GM20000 (cell line): ENCODE data around the gene DSCAML1.

Experiments used
- DNase-seq: peaks from one replicate; pipeline ENCODE4 v3.0.0; 2012; ENCODE audit warnings: low spot score
- TF ChIP-seq, protein P1 (sequence below): IDR thresholded peaks from 2 replicates; pipeline ENCODE4 v1.5.1; 2012; ENCODE audit warnings: mild to moderate bottlenecking, control low read depth; ENCODE audit errors: extremely low read depth, missing control alignments

The DSCAML1 gene

DNA sequence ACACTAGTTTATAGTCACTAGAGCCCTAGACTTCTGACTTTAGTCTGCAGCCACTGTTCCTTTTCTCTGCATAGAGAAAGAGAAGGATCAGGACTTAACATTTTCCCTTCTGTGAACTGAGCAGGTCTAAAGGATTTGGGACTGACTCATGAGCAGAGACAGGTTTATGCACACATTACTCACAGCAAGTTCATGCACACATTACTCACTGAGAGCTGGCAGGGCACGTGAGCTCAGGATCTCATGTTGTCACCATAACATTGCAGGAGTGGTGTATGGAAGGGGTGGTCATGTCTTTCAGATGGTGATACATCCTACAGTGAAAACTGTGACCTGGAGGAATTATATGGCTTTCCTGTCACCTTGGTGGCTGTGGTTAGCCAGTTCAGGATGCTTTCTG lies 413.0 kb downstream of the DSCAML1 start:
- TF ChIP-seq, protein P1, sequence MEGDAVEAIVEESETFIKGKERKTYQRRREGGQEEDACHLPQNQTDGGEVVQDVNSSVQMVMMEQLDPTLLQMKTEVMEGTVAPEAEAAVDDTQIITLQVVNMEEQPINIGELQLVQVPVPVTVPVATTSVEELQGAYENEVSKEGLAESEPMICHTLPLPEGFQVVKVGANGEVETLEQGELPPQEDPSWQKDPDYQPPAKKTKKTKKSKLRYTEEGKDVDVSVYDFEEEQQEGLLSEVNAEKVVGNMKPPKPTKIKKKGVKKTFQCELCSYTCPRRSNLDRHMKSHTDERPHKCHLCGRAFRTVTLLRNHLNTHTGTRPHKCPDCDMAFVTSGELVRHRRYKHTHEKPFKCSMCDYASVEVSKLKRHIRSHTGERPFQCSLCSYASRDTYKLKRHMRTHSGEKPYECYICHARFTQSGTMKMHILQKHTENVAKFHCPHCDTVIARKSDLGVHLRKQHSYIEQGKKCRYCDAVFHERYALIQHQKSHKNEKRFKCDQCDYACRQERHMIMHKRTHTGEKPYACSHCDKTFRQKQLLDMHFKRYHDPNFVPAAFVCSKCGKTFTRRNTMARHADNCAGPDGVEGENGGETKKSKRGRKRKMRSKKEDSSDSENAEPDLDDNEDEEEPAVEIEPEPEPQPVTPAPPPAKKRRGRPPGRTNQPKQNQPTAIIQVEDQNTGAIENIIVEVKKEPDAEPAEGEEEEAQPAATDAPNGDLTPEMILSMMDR: no peak
- no peak for DNase-seq

DNA sequence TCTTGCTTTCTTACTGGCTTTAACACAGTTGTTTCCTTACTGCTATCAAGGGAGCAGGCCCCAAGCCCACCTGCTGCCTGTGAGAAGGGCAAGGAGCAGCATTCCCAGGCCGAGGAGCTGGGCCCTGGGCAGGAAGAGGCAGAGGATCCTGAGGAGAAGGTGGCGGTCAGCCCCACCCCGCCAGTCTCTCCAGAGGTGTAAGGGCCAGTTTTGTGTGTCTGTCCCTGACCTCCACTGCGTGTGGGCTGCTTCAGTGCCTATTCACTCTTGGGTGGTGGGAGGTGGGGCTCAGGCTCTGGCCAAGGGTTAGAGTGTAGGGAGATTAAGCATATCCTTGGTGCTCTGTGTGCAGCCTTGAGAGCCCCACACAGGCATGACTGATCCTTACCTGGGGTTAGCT lies 414.3 kb downstream of the DSCAML1 start:
- DNase-seq: no peak
- TF ChIP-seq, protein P1: no peak

DNA sequence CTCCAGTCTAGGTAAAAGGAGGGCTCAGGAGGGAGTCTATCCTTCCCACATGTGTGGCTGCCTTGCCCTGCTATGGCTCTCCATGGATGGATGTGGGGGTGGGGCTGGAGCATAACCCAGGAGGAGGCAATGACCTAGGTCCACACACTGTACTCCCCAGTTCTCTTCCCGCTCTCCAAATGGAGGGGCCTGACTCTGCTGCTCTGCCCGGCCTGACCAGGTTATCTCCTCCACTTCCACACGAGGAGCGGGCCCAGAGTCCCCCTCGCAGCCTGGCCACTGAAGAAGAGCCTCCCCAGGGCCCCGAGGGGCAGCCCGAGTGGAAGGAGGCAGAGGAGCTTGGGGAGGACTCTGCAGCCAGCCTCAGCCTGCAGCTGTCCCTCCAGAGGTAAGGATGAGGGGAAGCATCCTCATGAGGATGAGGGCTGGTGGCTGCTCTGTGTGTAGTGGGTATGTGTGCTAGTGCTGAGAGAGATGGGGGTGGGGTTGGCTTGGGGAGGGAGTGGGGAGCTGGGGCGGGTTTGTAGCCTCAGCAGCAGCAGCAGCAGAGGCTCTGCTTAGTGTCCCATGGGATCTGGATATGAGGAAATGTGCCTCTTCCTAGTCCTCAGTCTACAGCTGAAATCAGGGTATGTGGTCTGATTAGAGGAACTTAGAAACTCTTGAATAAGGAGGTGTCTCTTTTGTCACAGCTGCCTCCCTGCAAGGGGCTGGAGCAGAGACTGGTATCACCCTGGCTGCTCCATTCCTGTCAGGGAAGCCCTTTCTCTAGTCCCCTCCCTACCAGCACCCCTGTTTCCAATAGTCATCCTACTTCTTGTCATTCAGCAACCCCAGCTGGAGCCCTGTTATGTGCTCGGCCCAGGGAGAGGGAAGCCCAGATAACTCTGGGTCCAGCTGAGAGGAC lies 415.3 kb downstream of the DSCAML1 start:
- no peak for DNase-seq
- TF ChIP-seq, protein P1: no peak

DNA sequence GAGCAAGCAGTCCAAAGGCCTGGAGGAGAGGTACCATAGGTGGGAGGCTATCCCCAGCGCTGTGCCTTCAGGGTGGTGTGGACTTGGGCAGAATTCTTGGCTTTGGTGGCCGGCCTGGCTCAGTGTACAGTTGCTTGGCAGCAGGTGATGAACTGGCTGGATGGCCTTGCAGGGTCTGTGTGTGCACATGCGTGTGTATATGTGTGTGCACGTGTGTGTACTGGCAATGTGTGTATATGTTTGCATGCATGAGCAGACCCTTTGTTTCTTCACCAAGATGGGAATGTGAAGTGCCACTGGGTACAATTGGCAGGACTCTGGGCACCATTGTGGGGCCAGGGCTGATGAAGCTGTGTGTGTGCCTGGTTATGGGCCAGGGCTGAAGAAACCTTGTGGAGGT lies 416.3 kb downstream of the DSCAML1 start:
- DNase-seq: no peak
- TF ChIP-seq, protein P1: no peak

DNA sequence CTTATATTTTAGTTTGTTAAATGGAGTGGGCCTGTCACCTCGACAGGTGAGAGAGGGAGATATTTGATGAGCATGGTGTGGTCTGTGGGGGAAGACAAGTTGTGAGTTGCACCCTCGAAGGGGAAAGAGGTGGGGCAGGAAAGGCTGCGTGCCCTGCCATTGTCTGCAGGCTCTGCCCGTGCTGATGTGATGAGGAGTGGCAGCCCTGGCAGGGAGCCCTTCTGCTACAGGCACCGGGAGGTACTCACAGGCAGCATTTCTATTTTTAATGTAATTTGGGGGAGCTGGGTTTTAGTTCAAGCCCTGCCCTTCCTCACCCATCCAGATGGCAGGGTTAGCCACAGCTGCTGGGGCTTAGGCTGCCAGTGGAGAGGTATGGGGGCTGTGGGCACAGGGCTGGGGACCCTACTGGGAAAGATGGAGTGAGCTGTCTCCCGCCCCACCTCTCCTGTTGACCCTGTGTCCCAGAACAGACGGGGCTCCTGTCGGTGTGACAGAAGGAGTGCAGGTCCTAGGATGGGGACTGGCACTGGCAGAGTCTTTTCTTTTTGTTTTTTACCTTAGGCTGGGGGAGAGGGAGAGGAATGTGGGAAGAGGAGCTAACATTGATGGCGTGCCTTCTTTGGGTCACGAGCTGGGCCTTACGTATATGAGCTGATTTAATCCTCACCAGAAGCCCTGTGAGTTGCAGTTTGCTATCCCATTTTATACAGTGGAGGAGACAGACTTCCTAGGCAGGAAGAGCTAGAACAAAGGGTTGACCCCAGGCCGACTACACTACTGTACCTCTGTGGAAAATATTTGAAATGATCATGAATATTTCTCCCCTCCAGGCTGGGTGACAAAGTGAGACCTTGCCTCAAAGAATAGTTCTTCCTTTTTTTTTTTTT lies 417.8 kb downstream of the DSCAML1 start:
- DNase-seq: no peak
- TF ChIP-seq, protein P1: no peak
